NT2/D1 (cell line): ENCODE measurements around the gene CTU2.
A peak's percentile ranks its signal among the peaks of the same experiment; 100 is the strongest.

ENCODE experiments used
- DNase-seq: peaks from one replicate; pipeline ENCODE4 v3.0.0-alpha.2; 2011; ENCODE audit warnings: low read depth, low spot score
- H3K27me3 ChIP-seq: 2 replicates; pipeline ENCODE4 v1.6.0; 2011; ENCODE audit warnings: mild to moderate bottlenecking; ENCODE audit not compliant: insufficient read length, insufficient read depth
- H3K36me3 ChIP-seq: 2 replicates; pipeline ENCODE4 v1.6.1; 2011; ENCODE audit warnings: mild to moderate bottlenecking, low read length, mixed read lengths; ENCODE audit not compliant: insufficient read depth, insufficient read length
- H3K4me1 ChIP-seq: 2 replicates; pipeline ENCODE4 v1.5.1; 2011; ENCODE audit not compliant: insufficient read depth, insufficient read length
- H3K4me3 ChIP-seq: 2 replicates; pipeline ENCODE4 v1.5.1; 2011; ENCODE audit warnings: low read depth; ENCODE audit not compliant: insufficient read length
- H3K9ac ChIP-seq: 2 replicates; pipeline ENCODE4 v1.6.0; 2011; ENCODE audit warnings: low read depth; ENCODE audit not compliant: insufficient read length
- H3K9me3 ChIP-seq: 2 replicates; pipeline ENCODE4 v1.5.1; 2011; ENCODE audit warnings: mild to moderate bottlenecking, low read length; ENCODE audit not compliant: insufficient read depth
- SUZ12 ChIP-seq: IDR thresholded peaks from 2 replicates; pipeline ENCODE4 v1.6.1; 2011; ENCODE audit not compliant: insufficient read length, insufficient read depth; ENCODE audit errors: extremely low read depth
- YY1 ChIP-seq: IDR thresholded peaks from 2 replicates; pipeline ENCODE4 v1.6.1; 2011; ENCODE audit not compliant: insufficient read length, insufficient read depth
- ZNF274 ChIP-seq: IDR thresholded peaks from 2 replicates; pipeline ENCODE4 v1.6.1; 2011; ENCODE audit warnings: mild to moderate bottlenecking, low read depth, low read length

Gene CTU2

DNA sequence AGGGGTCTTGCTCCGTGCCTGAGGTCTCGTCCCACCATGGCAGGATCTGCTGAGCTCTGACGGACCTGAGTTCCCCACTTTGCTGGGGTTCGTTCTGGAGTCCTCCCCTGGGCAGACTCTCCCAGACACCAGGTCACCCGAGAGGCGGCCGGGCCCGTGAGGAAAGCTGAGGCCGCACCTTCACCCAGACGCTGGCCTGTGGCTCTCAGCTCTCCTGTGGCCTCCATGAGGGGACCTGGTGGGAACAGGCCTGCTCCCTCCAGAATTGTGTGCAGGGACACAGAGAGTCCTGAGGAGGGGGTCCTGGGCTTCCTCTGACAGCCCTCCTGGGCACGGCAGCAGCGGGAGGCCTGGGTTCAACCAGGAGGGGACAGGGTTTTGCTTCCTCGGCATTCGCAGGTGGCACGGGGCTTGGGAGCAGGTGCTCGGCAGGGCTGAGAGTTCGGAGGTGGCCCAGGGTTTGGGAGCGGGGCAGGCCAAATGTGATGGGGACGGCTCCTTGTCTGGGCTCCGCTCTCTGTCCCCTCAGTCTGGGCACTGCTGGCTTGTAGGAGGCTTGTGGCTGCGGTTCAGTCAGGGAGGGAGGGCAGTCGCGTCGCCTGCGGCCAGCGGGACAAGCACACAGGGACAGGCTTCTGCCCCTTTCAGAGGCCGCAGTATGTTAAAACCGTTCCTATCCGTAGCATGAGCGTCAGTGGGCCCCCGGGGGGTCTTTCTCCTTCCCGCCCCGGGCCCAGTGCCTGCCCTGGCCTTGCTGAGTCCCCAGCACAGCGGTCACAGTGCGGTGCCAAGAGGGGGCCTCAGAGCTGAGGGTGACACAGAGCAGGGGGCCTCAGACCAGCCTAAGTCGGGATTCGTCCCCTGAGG lies 11.8 kb upstream of the CTU2 start:
- H3K27me3 ChIP-seq: peaks cover 13% of the 10 kb centered on the region
- TF ChIP-seq YY1: no peak
- no peak for TF ChIP-seq ZNF274
- no peak for TF ChIP-seq SUZ12
- no peak overlapping the region for H3K4me3 ChIP-seq
- H3K4me1 ChIP-seq: peaks cover 10% of the 10 kb centered on the region
- DNase-seq: no peak
- no peaks in the 10 kb centered on the region for H3K9me3 ChIP-seq
- H3K9ac ChIP-seq: peak overlapping the region; percentile 10
- H3K36me3 ChIP-seq: peaks cover 46% of the 10 kb centered on the region

DNA sequence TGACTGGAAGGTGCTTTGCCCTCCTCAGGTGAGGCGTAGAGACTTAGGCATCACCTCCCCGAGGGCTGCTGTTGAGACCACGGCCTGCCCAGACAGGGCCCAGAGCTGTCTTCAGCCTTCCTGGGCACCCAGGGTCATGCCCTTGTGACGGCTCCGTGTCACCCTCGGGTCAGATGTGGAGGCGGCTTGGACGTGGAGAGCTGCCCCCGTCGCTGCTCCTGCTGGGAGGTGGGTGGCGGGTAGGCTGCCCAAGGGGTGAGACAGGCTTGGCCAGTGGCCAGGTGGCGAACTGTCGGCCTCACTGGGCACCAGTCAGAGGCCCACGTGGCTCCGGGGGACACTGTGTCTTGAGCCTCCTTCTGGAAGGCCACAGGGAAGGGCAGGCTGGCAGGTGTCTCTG lies 11.1 kb upstream of the CTU2 start:
- peaks cover 54% of the 10 kb centered on the region for H3K36me3 ChIP-seq
- peak overlapping the region; percentile 10 for H3K9ac ChIP-seq
- no peaks in the 10 kb centered on the region for H3K9me3 ChIP-seq

GRCh38 chr16:88695753-88696152 lies 10.6 kb upstream of the CTU2 start:
- no peak for DNase-seq
- no peak overlapping the region for H3K9ac ChIP-seq
- no peaks in the 10 kb centered on the region for H3K9me3 ChIP-seq
- no peak overlapping the region for H3K4me3 ChIP-seq
- peaks cover 59% of the 10 kb centered on the region for H3K36me3 ChIP-seq
- TF ChIP-seq SUZ12 (no peak), YY1 (no peak), ZNF274 (no peak)
- peaks cover 3% of the 10 kb centered on the region for H3K27me3 ChIP-seq
- H3K4me1 ChIP-seq: peaks cover 6% of the 10 kb centered on the region

More for the DNA sequence above, 11.1 kb upstream of the CTU2 start:
- no peak for TF ChIP-seq ZNF274
- TF ChIP-seq YY1: no peak
- no peak for TF ChIP-seq SUZ12
- Histone ChIP-seq H3K27me3 (peaks cover 8% of the 10 kb centered on the region), H3K4me1 (peaks cover 9% of the 10 kb centered on the region), H3K4me3 (no peak overlapping the region)
- DNase-seq: no peak

DNA sequence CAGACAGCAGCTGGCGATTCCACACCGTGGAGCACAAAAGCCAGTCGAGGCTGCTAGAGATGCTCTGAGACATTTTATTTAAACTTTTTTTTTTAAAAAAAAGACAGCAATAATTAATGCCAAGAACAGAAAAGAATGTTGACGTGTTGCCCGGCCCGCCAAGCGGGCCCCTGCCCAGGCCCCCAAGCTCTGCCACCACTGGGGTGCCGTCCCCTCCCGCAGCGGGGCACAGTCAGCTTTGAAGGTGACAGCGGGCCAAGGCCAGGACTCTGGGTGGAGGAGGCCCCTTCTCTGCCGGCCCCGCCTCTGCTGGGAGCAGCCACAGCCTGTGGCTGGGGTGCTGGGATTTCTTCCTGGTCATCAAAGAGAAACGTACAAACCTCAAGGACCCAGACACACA lies 9.9 kb upstream of the CTU2 start:
- DNase-seq: no peak
- TF ChIP-seq ZNF274: no peak
- no peak for TF ChIP-seq SUZ12
- TF ChIP-seq YY1: no peak
- H3K27me3 ChIP-seq: no peaks in the 10 kb centered on the region
- no peak overlapping the region for H3K4me3 ChIP-seq
- no peaks in the 10 kb centered on the region for H3K9me3 ChIP-seq
- H3K36me3 ChIP-seq: peaks cover 63% of the 10 kb centered on the region
- peaks cover 5% of the 10 kb centered on the region for H3K4me1 ChIP-seq
- no peak overlapping the region for H3K9ac ChIP-seq

DNA sequence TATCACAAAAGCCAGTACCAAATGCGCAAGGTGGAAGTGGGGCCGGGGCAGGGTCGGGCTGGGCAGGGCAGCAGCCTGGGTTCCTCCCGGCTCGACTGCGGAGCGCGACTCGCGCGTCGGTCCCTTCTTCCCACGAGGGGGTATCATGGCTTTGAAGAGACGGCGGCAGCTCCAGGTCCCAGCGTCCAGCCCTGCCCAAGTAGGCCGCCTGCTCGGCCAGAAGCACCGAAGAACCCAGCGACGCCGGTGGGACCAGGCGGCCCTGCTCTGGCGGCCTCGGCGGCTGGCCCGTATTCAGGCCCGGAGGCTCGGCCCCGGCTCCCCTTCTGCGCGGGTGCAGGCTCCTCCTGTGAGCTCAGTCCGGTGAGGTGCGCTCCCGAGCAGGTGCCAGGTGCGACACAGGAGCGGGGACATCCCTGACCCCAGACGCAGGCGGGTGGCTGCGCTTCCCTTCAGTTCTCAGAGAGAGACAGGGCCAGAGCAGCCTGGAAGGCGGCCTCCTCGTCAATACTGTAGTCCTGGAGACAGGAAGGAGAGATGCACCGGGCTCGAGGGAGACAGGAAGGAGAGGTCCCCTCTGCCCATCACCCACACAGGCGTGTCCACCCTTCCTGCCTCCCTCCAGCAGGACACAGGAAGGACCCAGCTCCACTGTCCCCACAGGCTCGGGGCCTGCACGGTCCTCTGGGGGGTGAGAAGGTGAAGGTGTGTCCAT lies 9.0 kb upstream of the CTU2 start:
- Histone ChIP-seq H3K4me3 (no peak overlapping the region), H3K9me3 (no peaks in the 10 kb centered on the region), H3K36me3 (peaks cover 70% of the 10 kb centered on the region), H3K27me3 (no peaks in the 10 kb centered on the region), H3K4me1 (peaks cover 7% of the 10 kb centered on the region), H3K9ac (no peak overlapping the region)
- TF ChIP-seq SUZ12: no peak
- no peak for TF ChIP-seq ZNF274
- TF ChIP-seq YY1: no peak
- DNase-seq: no peak

GRCh38 chr16:88697831-88698615 lies 8.3 kb upstream of the CTU2 start:
- TF ChIP-seq SUZ12 (no peak), ZNF274 (no peak), YY1 (no peak)
- Histone ChIP-seq H3K9ac (no peak overlapping the region), H3K4me1 (peaks cover 7% of the 10 kb centered on the region), H3K36me3 (peaks cover 78% of the 10 kb centered on the region), H3K4me3 (no peak overlapping the region), H3K27me3 (no peaks in the 10 kb centered on the region), H3K9me3 (no peaks in the 10 kb centered on the region)
- DNase-seq: no peak

- H3K9ac ChIP-seq: no peak overlapping the region
- H3K4me1 ChIP-seq: peaks cover 8% of the 10 kb centered on the region
- no peaks in the 10 kb centered on the region for H3K9me3 ChIP-seq
- no peaks in the 10 kb centered on the region for H3K27me3 ChIP-seq
- no peak overlapping the region for H3K4me3 ChIP-seq
- peaks cover 78% of the 10 kb centered on the region for H3K36me3 ChIP-seq
- TF ChIP-seq SUZ12: no peak
- no peak for TF ChIP-seq ZNF274
- no peak for TF ChIP-seq YY1
- no peak for DNase-seq
These were observed 7.7 kb upstream of the CTU2 start for GRCh38 chr16:88698646-88699045.
